Tibial artery (tissue), 4 donors: Measurements from ENCODE around the gene PRRT2.

ENCODE experiments used
- DNase-seq, 2 donors: peaks; one replicate each; pipeline ENCODE4 v3.0.0-alpha.2; 2019
- H3K27ac ChIP-seq, 2 donors: fragments of 200-600 bp; sonication (generic) in 1 of 2; 1 replicate in 1 of 2; 2 replicates in 1 of 2; pipeline ENCODE4 v1.5.1; 2018 to 2019; ENCODE audit warnings: mild to moderate bottlenecking in 1 of 2
- H3K27me3 ChIP-seq, 2 donors: fragments of 200-600 bp; sonication (generic) in 1 of 2; one replicate each; pipeline versions ENCODE4 v1.5.1 to v1.6.0; 2016 to 2019
- H3K36me3 ChIP-seq, 3 donors: fragments of 200-600 bp; sonication (generic) in 2 of 3; one replicate each; pipeline ENCODE4 v1.5.1; 2016 to 2019; ENCODE audit warnings: mild to moderate bottlenecking in 2 of 3
- H3K4me1 ChIP-seq, 4 donors: fragments of 200-600 bp; sonication (generic) in 2 of 4; 1 replicate in 3 of 4; 2 replicates in 1 of 4; pipeline ENCODE4 v1.5.1; 2016 to 2019
- H3K4me3 ChIP-seq, 2 donors: fragments of 200-600 bp; sonication (generic) in 1 of 2; 1 replicate in 1 of 2; 2 replicates in 1 of 2; pipeline ENCODE4 v1.5.1; 2018 to 2019; ENCODE audit warnings: mild to moderate bottlenecking in 2 of 2
- H3K9me3 ChIP-seq, 3 donors: fragments of 200-600 bp; sonication (generic) in 1 of 3; one replicate each; pipeline ENCODE4 v1.5.1; 2016 to 2019
- CTCF ChIP-seq, 2 experiments: fragments of 200-600 bp in 1 of 2; fragments of 450-650 bp in 1 of 2; IDR thresholded peaks; one replicate each; pipeline ENCODE4 v1.5.1; 2017 to 2019; ENCODE audit warnings: antibody characterized with exemption in 2 of 2, mild to moderate bottlenecking in 1 of 2, moderate library complexity in 1 of 2
- intact Hi-C: fragments of 100-400 bp; cut with DNase I; formaldehyde crosslinking; loops from one replicate; pipeline ENCODE4 v1.15.0; 2023; ENCODE audit warnings: low total_unique reads

The PRRT2 gene

GRCh38 chr16:29821643-29822115 is 9.7 kb downstream of the PRRT2 start:
- Histone ChIP-seq H3K27me3 (no peaks in the 10 kb centered on the region), H3K4me1 (peaks cover 7 to 83% (median 67%) of the 10 kb centered on the region in 4 donors), H3K9me3 (no peaks in the 10 kb centered on the region), H3K36me3 (peaks cover 5 to 22% (median 9%) of the 10 kb centered on the region in 3 donors), H3K27ac (peak overlapping the region; percentile 89 to 90), H3K4me3 (peak overlapping the region; percentile 59 to 72)
- DNase-seq: no peak
- TF ChIP-seq CTCF (IDR thresholded peaks at IDR 0.05): no peak
- intact Hi-C loops: no loop called here

DNA sequence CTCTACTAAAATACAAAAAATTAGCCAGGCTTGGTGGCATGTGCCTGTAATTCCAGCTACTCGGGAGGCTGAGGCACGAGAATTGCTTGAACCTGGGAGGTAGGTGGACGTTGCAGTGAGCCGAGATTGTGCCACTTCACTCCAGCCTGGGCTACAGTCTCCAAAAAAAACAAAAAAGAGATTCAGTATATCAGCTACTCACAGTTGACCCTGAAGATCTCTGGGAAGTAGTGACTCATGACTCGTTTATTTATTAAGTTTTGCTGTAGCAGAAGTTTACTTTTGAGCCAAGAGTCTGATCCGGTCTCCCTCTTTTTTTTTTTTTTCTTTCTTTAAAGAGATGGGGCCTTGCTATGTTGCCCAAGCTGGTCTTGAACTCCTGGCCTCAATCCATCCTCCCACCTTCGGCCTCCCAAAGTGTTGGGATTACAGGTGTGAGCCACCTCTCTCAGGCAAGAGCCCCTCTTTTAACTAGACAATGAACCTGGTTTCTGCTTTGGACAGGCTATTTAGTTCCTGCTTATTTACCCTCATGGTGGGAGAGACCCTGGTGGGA is 12.7 kb downstream of the PRRT2 start:
- no peaks in the 10 kb centered on the region for H3K9me3 ChIP-seq
- peaks cover under 1 to 3% (median under 1%) of the 10 kb centered on the region in 3 donors for H3K36me3 ChIP-seq
- no peak for TF ChIP-seq CTCF (IDR thresholded peaks at IDR 0.05)
- DNase-seq: no peak
- H3K4me3 ChIP-seq: no peak overlapping the region
- intact Hi-C loops: loop anchor here (5.0 kb wide), 1 partner anchor 38 kb away; the partner anchor contains the start of gene CDIPT
- H3K4me1 ChIP-seq: peaks cover 7 to 71% (median 60%) of the 10 kb centered on the region in 4 donors
- no peaks in the 10 kb centered on the region for H3K27me3 ChIP-seq
- H3K27ac ChIP-seq: peak overlapping the region; percentile 60 to 64

GRCh38 chr16:29825145-29826044 is 13.4 kb downstream of the PRRT2 start:
- peaks cover 0 to 9% (median 1%) of the 10 kb centered on the region in 3 donors for H3K36me3 ChIP-seq
- H3K9me3 ChIP-seq: no peaks in the 10 kb centered on the region
- no peak for TF ChIP-seq CTCF (IDR thresholded peaks at IDR 0.05)
- H3K27me3 ChIP-seq: no peaks in the 10 kb centered on the region
- intact Hi-C loops: loop anchor here (5.0 kb wide), 1 partner anchor 37 kb away; the partner anchor contains the start of gene CDIPT
- no peak overlapping the region for H3K4me3 ChIP-seq
- peaks cover 7 to 69% (median 55%) of the 10 kb centered on the region in 4 donors for H3K4me1 ChIP-seq
- H3K27ac ChIP-seq: peak overlapping the region; percentile 60 to 64
- no peak for DNase-seq

DNA sequence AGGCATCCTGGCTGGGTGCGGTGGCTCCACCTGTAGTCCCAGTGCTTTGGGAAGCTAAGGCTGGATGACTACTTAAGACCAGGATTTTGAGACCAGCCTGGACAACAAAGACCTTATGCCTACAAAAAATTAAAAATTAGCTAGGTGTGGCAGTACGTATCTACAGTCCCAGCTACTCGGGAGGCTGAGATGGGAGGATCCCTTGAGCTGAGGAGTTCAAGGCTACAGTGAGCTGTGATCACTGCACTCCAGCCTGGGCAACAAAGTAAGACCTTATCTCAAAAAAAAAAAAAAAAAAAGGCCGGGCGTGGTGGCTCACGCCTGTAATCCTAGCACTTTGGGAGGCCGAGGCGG is 14.3 kb downstream of the PRRT2 start:
- no peaks in the 10 kb centered on the region for H3K27me3 ChIP-seq
- H3K4me1 ChIP-seq: peaks cover 7 to 67% (median 51%) of the 10 kb centered on the region in 4 donors
- no peak for DNase-seq
- no peak overlapping the region for H3K4me3 ChIP-seq
- H3K27ac ChIP-seq: peak overlapping the region; percentile 60 to 64
- intact Hi-C loops: loop anchor here (5.0 kb wide), 1 partner anchor 36 kb away; the partner anchor contains the start of gene CDIPT
- peaks cover 5 to 19% (median 11%) of the 10 kb centered on the region in 3 donors for H3K36me3 ChIP-seq
- TF ChIP-seq CTCF (IDR thresholded peaks at IDR 0.05): no peak
- H3K9me3 ChIP-seq: no peaks in the 10 kb centered on the region

GRCh38 chr16:29830774-29831173 is 18.8 kb downstream of the PRRT2 start:
- H3K27ac ChIP-seq: no peak overlapping the region
- TF ChIP-seq CTCF (IDR thresholded peaks at IDR 0.05): no peak
- peaks cover 0 to 27% (median 9%) of the 10 kb centered on the region in 4 donors for H3K4me1 ChIP-seq
- no peaks in the 10 kb centered on the region for H3K9me3 ChIP-seq
- H3K36me3 ChIP-seq: peaks cover 42 to 60% (median 43%) of the 10 kb centered on the region in 3 donors
- H3K4me3 ChIP-seq: no peak overlapping the region
- no peaks in the 10 kb centered on the region for H3K27me3 ChIP-seq
- intact Hi-C loops: no loop called here
- no peak for DNase-seq
